ENCODE results near the gene PTPRT. TPM values are rescaled to one million over a fixed set of nuclear protein-coding genes. Genes with fewer than 3 reads are reported as not detected.
A peak's percentile ranks its signal among the peaks of the same experiment; 100 is the strongest.

PTPRT gene
- total RNA-seq, 1 donor from 2014 or later = 0.11 TPM

- DNase-seq (no peak), ATAC-seq (ENCODE audit: poor library complexity) (no peak)
- intact Hi-C loops (cut with DNase I) = no loop called here
Measured at GRCh38 chr20:42790111-42790510, 399.6 kb downstream of the PTPRT start.

- DNase-seq (no peak), ATAC-seq (ENCODE audit: poor library complexity) (no peak)
- intact Hi-C loops (cut with DNase I) = no loop called here
Measured at GRCh38 chr20:42788707-42789106, 401.0 kb downstream of the PTPRT start.

GRCh38 chr20:42785041-42785440 lies 404.7 kb downstream of the PTPRT start:
- no peak for ATAC-seq (ENCODE audit: poor library complexity)
- intact Hi-C loops (cut with DNase I) = no loop called here
- DNase-seq = no peak

GRCh38 chr20:42779216-42779615 lies 410.5 kb downstream of the PTPRT start:
- ATAC-seq (ENCODE audit: poor library complexity) = no peak
- intact Hi-C loops (cut with DNase I) = no loop called here
- no peak for DNase-seq

- no peak for ATAC-seq (ENCODE audit: poor library complexity)
- DNase-seq = no peak
- intact Hi-C loops (cut with DNase I) = no loop called here
Measured at GRCh38 chr20:42775866-42776265, 413.8 kb downstream of the PTPRT start.

- no peak for ATAC-seq (ENCODE audit: poor library complexity)
- intact Hi-C loops (cut with DNase I) = no loop called here
- no peak for DNase-seq
Measured at GRCh38 chr20:42775037-42775436, 414.7 kb downstream of the PTPRT start.

GRCh38 chr20:42763015-42763414 lies 426.7 kb downstream of the PTPRT start:
- no peak for ATAC-seq (ENCODE audit: poor library complexity)
- intact Hi-C loops (cut with DNase I) = no loop called here

GRCh38 chr20:42756991-42757390 lies 432.7 kb downstream of the PTPRT start:
- intact Hi-C loops (cut with DNase I) = no loop called here
- DNase-seq (no peak), ATAC-seq (ENCODE audit: poor library complexity) (no peak)

More at GRCh38 chr20:42763015-42763414, 426.7 kb downstream of the PTPRT start:
- no peak for DNase-seq

- intact Hi-C loops (cut with DNase I) = no loop called here
- peak; percentile 53 for DNase-seq
- peak; percentile 60 for ATAC-seq (ENCODE audit: poor library complexity)
Measured at GRCh38 chr20:42754706-42755105, 435.0 kb downstream of the PTPRT start.

- intact Hi-C loops (cut with DNase I) = no loop called here
- DNase-seq = no peak
- no peak for ATAC-seq (ENCODE audit: poor library complexity)
Measured at GRCh38 chr20:42752620-42753019, 437.1 kb downstream of the PTPRT start.

- intact Hi-C loops (cut with DNase I) = no loop called here
- DNase-seq (no peak), ATAC-seq (ENCODE audit: poor library complexity) (no peak)
Measured at GRCh38 chr20:42749556-42749955, 440.1 kb downstream of the PTPRT start.

GRCh38 chr20:42747765-42748411 lies 441.8 kb downstream of the PTPRT start:
- ATAC-seq (ENCODE audit: poor library complexity) (no peak), DNase-seq (no peak)
- intact Hi-C loops (cut with DNase I) = no loop called here

GRCh38 chr20:42744756-42745465 lies 444.8 kb downstream of the PTPRT start:
- intact Hi-C loops (cut with DNase I) = no loop called here
- DNase-seq (no peak), ATAC-seq (ENCODE audit: poor library complexity) (no peak)

GRCh38 chr20:42742926-42743325 lies 446.8 kb downstream of the PTPRT start:
- ATAC-seq (ENCODE audit: poor library complexity) = no peak
- intact Hi-C loops (cut with DNase I) = no loop called here
- DNase-seq = no peak

- ATAC-seq (ENCODE audit: poor library complexity) = no peak
Measured at GRCh38 chr20:42741906-42742305, 447.8 kb downstream of the PTPRT start.

GRCh38 chr20:42740226-42740870 lies 449.4 kb downstream of the PTPRT start:
- ATAC-seq (ENCODE audit: poor library complexity) = peak; percentile 27
- intact Hi-C loops (cut with DNase I) = no loop called here
- peak; percentile 68 for DNase-seq

More at GRCh38 chr20:42741906-42742305, 447.8 kb downstream of the PTPRT start:
- no peak for DNase-seq
- intact Hi-C loops (cut with DNase I) = no loop called here

- intact Hi-C loops (cut with DNase I) = no loop called here
Measured at GRCh38 chr20:42739683-42740082, 450.0 kb downstream of the PTPRT start.

GRCh38 chr20:42735539-42735938 lies 454.2 kb downstream of the PTPRT start:
- ATAC-seq (ENCODE audit: poor library complexity) = no peak
- no peak for DNase-seq
- intact Hi-C loops (cut with DNase I) = no loop called here

More at GRCh38 chr20:42739683-42740082, 450.0 kb downstream of the PTPRT start:
- DNase-seq (no peak), ATAC-seq (ENCODE audit: poor library complexity) (no peak)

GRCh38 chr20:42734660-42735368 lies 454.9 kb downstream of the PTPRT start:
- intact Hi-C loops (cut with DNase I) = no loop called here
- no peak for ATAC-seq (ENCODE audit: poor library complexity)

More at GRCh38 chr20:42734660-42735368, 454.9 kb downstream of the PTPRT start:
- DNase-seq = no peak

All from Right ventricle myocardium superior (tissue), 1 donor.